ENCODE results near the gene CLVS2. TPM values are rescaled to one million over a fixed set of nuclear protein-coding genes. Genes with fewer than 3 reads are reported as not detected.

CLVS2 gene
- total RNA-seq, 1 experiment from 2014 or later, result not detected

GRCh38 chr6:122962000-122962624 is 33.9 kb upstream of the CLVS2 start:
- Mint-ChIP-seq H3K27ac (ENCODE audit: unreplicated experiment) (no peak overlapping the region), H3K36me3 (ENCODE audit: insufficient read depth, unreplicated experiment) (no peaks in the 10 kb centered on the region), H3K9me3 (ENCODE audit: low read depth, unreplicated experiment) (no peaks in the 10 kb centered on the region), H3K4me1 (ENCODE audit: low read depth, unreplicated experiment) (no peaks in the 10 kb centered on the region), H3K4me3 (ENCODE audit: low read depth, unreplicated experiment) (no peak overlapping the region), H3K27me3 (ENCODE audit: unreplicated experiment) (no peaks in the 10 kb centered on the region)
- CTCF ChIA-PET, result no interaction called here
- no peak for DNase-seq
- TF ChIP-seq CTCF (IDR thresholded peaks at IDR 0.05; ENCODE audit: unreplicated experiment), result no peak
- no TSS peak for BruUV-seq (replicated peaks)
- intact Hi-C loops (cut with micrococcal nuclease; ENCODE audit: unreplicated experiment), result no loop called here

- no TSS peak for BruUV-seq (replicated peaks)
- no peaks in the 10 kb centered on the region for H3K9me3 Mint-ChIP-seq (ENCODE audit: low read depth, unreplicated experiment)
- no peaks in the 10 kb centered on the region for H3K36me3 Mint-ChIP-seq (ENCODE audit: insufficient read depth, unreplicated experiment)
- intact Hi-C loops (cut with micrococcal nuclease; ENCODE audit: unreplicated experiment), result no loop called here
- H3K27ac Mint-ChIP-seq (ENCODE audit: unreplicated experiment), result no peak overlapping the region
- DNase-seq, result no peak
- no peaks in the 10 kb centered on the region for H3K27me3 Mint-ChIP-seq (ENCODE audit: unreplicated experiment)
- CTCF ChIA-PET, result no interaction called here
- TF ChIP-seq CTCF (IDR thresholded peaks at IDR 0.05; ENCODE audit: unreplicated experiment), result no peak
- no peak overlapping the region for H3K4me3 Mint-ChIP-seq (ENCODE audit: low read depth, unreplicated experiment)
- no peaks in the 10 kb centered on the region for H3K4me1 Mint-ChIP-seq (ENCODE audit: low read depth, unreplicated experiment)
Measured at GRCh38 chr6:122969999-122970533, 26.0 kb upstream of the CLVS2 start.

- TF ChIP-seq CTCF (IDR thresholded peaks at IDR 0.05; ENCODE audit: unreplicated experiment), result no peak
- Mint-ChIP-seq H3K9me3 (ENCODE audit: low read depth, unreplicated experiment) (no peaks in the 10 kb centered on the region), H3K27ac (ENCODE audit: unreplicated experiment) (no peak overlapping the region), H3K4me1 (ENCODE audit: low read depth, unreplicated experiment) (no peaks in the 10 kb centered on the region), H3K4me3 (ENCODE audit: low read depth, unreplicated experiment) (no peak overlapping the region), H3K27me3 (ENCODE audit: unreplicated experiment) (no peaks in the 10 kb centered on the region), H3K36me3 (ENCODE audit: insufficient read depth, unreplicated experiment) (no peaks in the 10 kb centered on the region)
- CTCF ChIA-PET, result no interaction called here
- no peak for DNase-seq
- intact Hi-C loops (cut with micrococcal nuclease; ENCODE audit: unreplicated experiment), result no loop called here
- no TSS peak for BruUV-seq (replicated peaks)
Measured at GRCh38 chr6:122977180-122977579, 18.9 kb upstream of the CLVS2 start.

DNA sequence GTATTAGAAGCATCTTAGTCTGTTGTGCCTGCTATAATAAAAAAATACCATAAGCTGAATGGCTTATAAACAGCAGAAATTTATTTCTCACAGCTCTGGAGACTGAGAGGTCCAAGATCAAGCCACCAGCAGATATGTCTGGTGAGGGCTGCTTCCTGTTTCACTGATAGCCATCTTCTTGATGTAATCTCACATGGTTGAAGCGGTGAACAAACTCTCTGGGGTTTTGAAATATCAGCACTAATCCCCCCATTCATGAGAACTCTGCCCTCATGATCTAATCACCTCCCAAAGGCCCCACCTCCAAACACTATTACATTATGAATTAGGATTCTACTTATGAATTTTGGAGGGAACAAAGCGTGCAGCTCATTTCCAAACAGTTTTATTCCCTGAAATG is 11.6 kb upstream of the CLVS2 start:
- no peak overlapping the region for H3K27ac Mint-ChIP-seq (ENCODE audit: unreplicated experiment)
- peaks cover 8% of the 10 kb centered on the region for H3K27me3 Mint-ChIP-seq (ENCODE audit: unreplicated experiment)
- CTCF ChIA-PET, result no interaction called here
- no TSS peak for BruUV-seq (replicated peaks)
- no peak for TF ChIP-seq CTCF (IDR thresholded peaks at IDR 0.05; ENCODE audit: unreplicated experiment)
- no peaks in the 10 kb centered on the region for H3K36me3 Mint-ChIP-seq (ENCODE audit: insufficient read depth, unreplicated experiment)
- H3K9me3 Mint-ChIP-seq (ENCODE audit: low read depth, unreplicated experiment), result peaks cover 4% of the 10 kb centered on the region
- intact Hi-C loops (cut with micrococcal nuclease; ENCODE audit: unreplicated experiment), result no loop called here
- H3K4me3 Mint-ChIP-seq (ENCODE audit: low read depth, unreplicated experiment), result no peak overlapping the region
- H3K4me1 Mint-ChIP-seq (ENCODE audit: low read depth, unreplicated experiment), result no peaks in the 10 kb centered on the region
- no peak for DNase-seq
